ENCODE results near the gene GUCA1C. TPM values are rescaled to one million over a fixed set of nuclear protein-coding genes. Genes with fewer than 3 reads are reported as not detected.

Gene GUCA1C
- total and polyA plus RNA-seq, 8 donors: 2.9 to 21.0 (median 15.2) TPM

- H3K27ac ChIP-seq: no peak overlapping the region
- DNase-seq: no peak
- no peaks in the 10 kb centered on the region for H3K27me3 ChIP-seq
- intact Hi-C loops (cut with DNase I): no loop called here
- 42 to 68% methylated on average over 1 of the region's 1 CpG for WGBS, 2 donors
- no peaks in the 10 kb centered on the region for H3K9me3 ChIP-seq
- FAIRE-seq: no peak
- no peak for ATAC-seq
- no peaks in the 10 kb centered on the region for H3K36me3 ChIP-seq
- H3K4me1 ChIP-seq: no peaks in the 10 kb centered on the region
- TF ChIP-seq CTCF (IDR thresholded peaks at IDR 0.05): no peak
- no peak overlapping the region for H3K4me3 ChIP-seq
These were observed 70.3 kb downstream of the GUCA1C start for GRCh38 chr3:108883373-108883772.

GRCh38 chr3:108882762-108883161, 70.9 kb downstream of the GUCA1C start:
- intact Hi-C loops (cut with DNase I): no loop called here
- Histone ChIP-seq H3K27me3 (no peaks in the 10 kb centered on the region), H3K27ac (no peak overlapping the region), H3K4me3 (no peak overlapping the region), H3K36me3 (no peaks in the 10 kb centered on the region), H3K4me1 (no peaks in the 10 kb centered on the region), H3K9me3 (no peaks in the 10 kb centered on the region)
- no peak for ATAC-seq
- FAIRE-seq: no peak
- DNase-seq: no peak
- TF ChIP-seq CTCF (IDR thresholded peaks at IDR 0.05): no peak

- no peaks in the 10 kb centered on the region for H3K36me3 ChIP-seq
- intact Hi-C loops (cut with DNase I): no loop called here
- no peaks in the 10 kb centered on the region for H3K4me1 ChIP-seq
- ATAC-seq (no peak), FAIRE-seq (no peak), DNase-seq (no peak)
- no peak for TF ChIP-seq CTCF (IDR thresholded peaks at IDR 0.05)
- 91 to 92% methylated on average over 8 of the region's 8 CpGs for WGBS, 2 donors
- H3K27ac ChIP-seq: no peak overlapping the region
- no peak overlapping the region for H3K4me3 ChIP-seq
- H3K27me3 ChIP-seq: no peaks in the 10 kb centered on the region
- no peaks in the 10 kb centered on the region for H3K9me3 ChIP-seq
These were observed 73.8 kb downstream of the GUCA1C start for GRCh38 chr3:108879915-108880314.

GRCh38 chr3:108877901-108878300, 75.8 kb downstream of the GUCA1C start:
- no peak for TF ChIP-seq CTCF (IDR thresholded peaks at IDR 0.05)
- no peak overlapping the region for H3K4me3 ChIP-seq
- no peak for ATAC-seq
- WGBS, 2 donors: 53 to 60% methylated on average over 1 of the region's 1 CpG
- H3K36me3 ChIP-seq: no peaks in the 10 kb centered on the region
- H3K27ac ChIP-seq: no peak overlapping the region
- DNase-seq: no peak
- H3K27me3 ChIP-seq: no peaks in the 10 kb centered on the region
- H3K4me1 ChIP-seq: no peaks in the 10 kb centered on the region
- no peak for FAIRE-seq
- no peaks in the 10 kb centered on the region for H3K9me3 ChIP-seq
- intact Hi-C loops (cut with DNase I): no loop called here

- no peak overlapping the region for H3K4me3 ChIP-seq
- FAIRE-seq (no peak), DNase-seq (no peak), ATAC-seq (no peak)
- TF ChIP-seq CTCF (IDR thresholded peaks at IDR 0.05): no peak
- no peaks in the 10 kb centered on the region for H3K27me3 ChIP-seq
- H3K36me3 ChIP-seq: no peaks in the 10 kb centered on the region
- 90 to 91% methylated on average over 6 of the region's 6 CpGs for WGBS, 2 donors
- no peaks in the 10 kb centered on the region for H3K4me1 ChIP-seq
- intact Hi-C loops (cut with DNase I): no loop called here
- H3K27ac ChIP-seq: no peak overlapping the region
- H3K9me3 ChIP-seq: no peaks in the 10 kb centered on the region
These were observed 89.9 kb downstream of the GUCA1C start for GRCh38 chr3:108863799-108864135.

All from pancreas (tissue), 10 donors.